ACHN (cell line): ENCODE results near the gene BMPR1A.
"Not testable (repeated sequence)": the region's sequence is repeated elsewhere in the genome, so short reads cannot be mapped to it uniquely, and the experiment has no call there.

Experiments used
- DNase-seq: peaks from one replicate; pipeline ENCODE4 v3.0.0-alpha.2; 2015
- in situ Hi-C: cut with HindIII; loops from 2 replicates; pipeline ENCODE4 v1.10.0; 2017; ENCODE audit warnings: low sequenced_read_pairs, low pct_ligation_motif_present, low pct_unique_long_range_greater_than_20kb

BMPR1A gene

GRCh38 chr10:86727470-86727869, 28.9 kb upstream of the BMPR1A start:
- no peak for DNase-seq
- in situ Hi-C loops = no loop called here

GRCh38 chr10:86728056-86728455, 28.4 kb upstream of the BMPR1A start:
- DNase-seq = no peak
- in situ Hi-C loops = no loop called here

DNA sequence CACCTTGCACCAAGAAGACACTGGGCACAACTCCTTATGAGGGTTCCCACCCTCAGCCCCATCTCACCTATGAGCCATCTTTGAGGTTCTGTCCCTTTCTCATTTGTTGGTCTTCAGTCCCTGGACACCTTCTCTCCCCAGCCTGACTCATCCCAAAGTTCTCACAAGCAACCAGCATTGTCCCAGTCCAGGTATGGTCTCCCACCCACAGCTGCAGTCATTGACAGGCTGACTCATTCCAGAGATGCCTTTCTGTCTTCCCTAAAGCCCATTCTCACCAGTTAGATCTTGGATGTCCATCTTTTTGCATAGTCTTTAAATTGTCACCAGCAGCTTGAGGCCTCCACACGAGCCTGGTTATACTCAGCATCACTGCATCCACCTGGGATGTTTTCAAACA, 26.7 kb upstream of the BMPR1A start:
- in situ Hi-C loops = no loop called here
- no peak for DNase-seq

GRCh38 chr10:86730227-86730626, 26.2 kb upstream of the BMPR1A start:
- in situ Hi-C loops = no loop called here
- no peak for DNase-seq

GRCh38 chr10:86732771-86733170, 23.6 kb upstream of the BMPR1A start:
- in situ Hi-C loops = no loop called here
- no peak for DNase-seq

- DNase-seq = no peak
- in situ Hi-C loops = no loop called here
Measured at GRCh38 chr10:86733260-86733671, 23.2 kb upstream of the BMPR1A start.

DNA sequence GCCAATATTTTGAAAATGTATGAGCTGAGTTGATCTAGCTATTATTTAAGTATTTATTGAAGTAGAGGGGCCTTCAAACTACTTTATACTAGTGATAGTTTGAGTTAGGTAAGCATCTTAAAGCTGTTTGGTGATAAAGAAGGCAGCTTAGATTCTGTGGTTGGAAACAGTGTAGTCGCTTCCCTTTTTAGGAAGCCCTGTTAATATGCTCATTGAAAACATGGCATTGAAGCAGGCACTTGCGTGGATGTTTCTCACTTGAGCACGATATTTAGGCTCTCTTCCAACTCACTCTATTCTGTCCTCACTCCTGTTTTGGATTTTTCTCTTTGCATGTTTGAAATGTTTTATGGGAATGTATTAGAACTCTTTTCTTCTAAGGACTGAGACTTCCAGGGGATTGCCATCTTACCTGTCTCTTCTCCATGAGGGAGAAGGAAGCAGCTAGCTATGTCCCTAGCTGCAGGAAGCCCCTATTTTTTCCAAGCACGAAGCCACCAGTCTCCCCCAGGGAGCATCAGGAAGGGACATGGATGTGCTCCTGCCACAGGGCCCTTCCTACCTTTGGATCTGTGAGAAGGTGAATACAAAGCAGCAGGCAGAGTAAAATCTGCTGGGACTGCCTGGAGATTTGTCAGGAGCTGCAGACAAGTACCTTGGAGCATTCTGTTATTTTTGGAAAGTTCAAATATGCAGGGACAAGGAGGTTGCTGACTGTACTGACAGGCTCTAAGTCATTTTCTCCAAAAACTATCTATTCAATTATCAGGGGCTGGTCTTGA, 22.0 kb upstream of the BMPR1A start:
- DNase-seq = no peak
- in situ Hi-C loops = no loop called here

- DNase-seq, in situ Hi-C loops: not testable (repeated sequence)
Measured at GRCh38 chr10:86735278-86735677, 21.1 kb upstream of the BMPR1A start.

- DNase-seq = no peak
- in situ Hi-C loops = no loop called here
Measured at GRCh38 chr10:86742230-86742629, 14.2 kb upstream of the BMPR1A start.

GRCh38 chr10:86744067-86744725, 12.2 kb upstream of the BMPR1A start:
- in situ Hi-C loops = no loop called here
- DNase-seq = no peak

DNA sequence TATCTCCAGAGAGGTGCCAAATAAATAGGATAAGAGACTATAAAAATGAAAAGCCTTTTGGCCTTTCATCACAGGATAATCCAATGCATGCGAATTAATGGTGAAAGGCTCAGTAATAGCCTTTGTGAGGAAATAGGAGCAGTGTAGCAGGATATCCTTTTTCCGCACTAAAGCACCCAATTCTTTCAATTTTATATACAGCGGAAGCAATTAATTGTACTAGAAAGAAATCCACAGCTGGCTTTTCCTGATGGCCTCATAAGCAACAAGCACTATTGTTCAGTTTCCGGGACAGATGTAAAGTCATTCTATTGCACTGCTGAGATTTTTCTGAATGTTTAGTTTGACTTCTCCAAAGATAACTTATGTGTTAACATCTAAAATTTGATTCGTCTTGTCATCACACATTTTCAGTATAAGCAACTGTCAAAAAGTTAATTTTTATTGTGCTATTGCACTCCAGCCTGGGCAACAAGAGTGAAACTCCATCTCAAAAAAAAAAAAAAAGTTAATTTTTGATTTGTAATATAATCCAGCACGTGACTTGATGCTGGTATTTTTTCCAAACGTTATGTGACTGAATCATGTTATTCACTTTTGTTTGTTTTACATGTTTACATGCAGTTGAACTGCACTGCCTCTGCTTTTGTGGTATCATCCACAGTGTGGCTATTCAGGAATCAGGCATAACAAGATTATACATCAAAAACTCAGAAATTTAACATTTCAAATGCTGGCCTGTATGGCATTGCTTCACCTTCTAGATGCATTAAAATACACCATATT, 8.4 kb upstream of the BMPR1A start:
- in situ Hi-C loops = no loop called here
- no peak for DNase-seq

- DNase-seq = no peak
- in situ Hi-C loops = no loop called here
Measured at GRCh38 chr10:86749854-86750253, 6.6 kb upstream of the BMPR1A start.

DNA sequence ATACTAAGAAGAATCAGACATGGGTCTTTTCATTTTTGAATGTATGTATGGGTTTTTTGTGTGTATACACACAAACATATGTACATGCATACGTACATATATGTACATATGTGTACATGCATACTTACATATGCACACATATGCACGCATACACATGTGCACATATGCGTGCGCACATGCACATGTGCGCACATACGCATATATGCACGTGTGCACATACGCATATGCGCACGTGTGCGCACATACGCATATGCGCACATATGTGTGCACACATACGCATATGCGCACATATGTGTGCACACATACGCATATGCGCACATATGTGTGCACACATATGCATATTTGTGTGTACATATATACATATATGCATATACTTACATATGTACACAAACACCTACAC, 4.9 kb upstream of the BMPR1A start:
- in situ Hi-C loops = no loop called here
- no peak for DNase-seq

DNA sequence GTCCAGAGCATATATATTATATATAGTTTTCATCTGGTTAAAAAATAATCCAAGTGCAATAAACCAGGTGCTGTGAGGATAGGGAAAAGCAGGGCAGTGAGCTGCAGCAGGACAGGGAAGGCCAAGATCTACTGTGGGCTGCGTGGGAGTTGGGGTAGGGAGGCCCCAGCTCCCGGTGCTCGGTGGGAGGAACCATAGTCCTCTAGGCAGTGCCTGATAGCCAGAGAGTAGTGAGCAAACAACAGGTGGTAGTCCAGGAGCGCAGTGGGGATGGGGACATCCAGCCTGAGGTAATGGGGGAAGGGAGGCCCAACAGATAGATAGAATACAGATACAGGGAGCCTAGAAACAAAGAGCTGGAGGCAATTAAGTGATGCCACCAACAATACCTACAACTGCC, 4.1 kb upstream of the BMPR1A start:
- in situ Hi-C loops = no loop called here
- no peak for DNase-seq

- DNase-seq = no peak
- in situ Hi-C loops = no loop called here
Measured at GRCh38 chr10:86753051-86753450, 3.4 kb upstream of the BMPR1A start.

GRCh38 chr10:86753638-86754434, 2.6 kb upstream of the BMPR1A start:
- DNase-seq = no peak
- in situ Hi-C loops = no loop called here

GRCh38 chr10:86755454-86755739, 1.0 kb upstream of the BMPR1A start:
- no peak for DNase-seq
- in situ Hi-C loops = no loop called here

- DNase-seq = peak; percentile 85
- in situ Hi-C loops = no loop called here
Measured at GRCh38 chr10:86755740-86756510, 494 bp upstream of the BMPR1A start.
